ENCODE measurements around the gene NOD1.

The NOD1 gene

GRCh38 chr7:30470163-30470770, 8.3 kb downstream of the NOD1 start:
- no peak for DNase-seq

GRCh38 chr7:30469303-30469702, 9.3 kb downstream of the NOD1 start:
- DNase-seq = no peak

GRCh38 chr7:30468791-30469190, 9.8 kb downstream of the NOD1 start:
- no peak for DNase-seq

GRCh38 chr7:30468041-30468440, 10.5 kb downstream of the NOD1 start:
- DNase-seq = no peak

- no peak for DNase-seq
These were observed 11.3 kb downstream of the NOD1 start for GRCh38 chr7:30467271-30467670.

GRCh38 chr7:30466266-30466665, 12.3 kb downstream of the NOD1 start:
- no peak for DNase-seq

GRCh38 chr7:30465811-30466180, 12.8 kb downstream of the NOD1 start:
- no peak for DNase-seq

GRCh38 chr7:30465046-30465810, 13.4 kb downstream of the NOD1 start:
- no peak for DNase-seq

- DNase-seq = no peak
These were observed 14.3 kb downstream of the NOD1 start for GRCh38 chr7:30464231-30464671.

- no peak for DNase-seq
These were observed 15.0 kb downstream of the NOD1 start for GRCh38 chr7:30463405-30464145.

- DNase-seq = no peak
These were observed 16.4 kb downstream of the NOD1 start for GRCh38 chr7:30462179-30462578.

- no peak for DNase-seq
These were observed 18.3 kb downstream of the NOD1 start for GRCh38 chr7:30460246-30460633.

GRCh38 chr7:30459591-30460245, 18.9 kb downstream of the NOD1 start:
- DNase-seq = no peak

- DNase-seq = no peak
These were observed 20.3 kb downstream of the NOD1 start for GRCh38 chr7:30458311-30458710.

- DNase-seq = no peak
These were observed 24.7 kb downstream of the NOD1 start for GRCh38 chr7:30453921-30454320.

- no peak for DNase-seq
These were observed 25.6 kb downstream of the NOD1 start for GRCh38 chr7:30453016-30453415.

GRCh38 chr7:30452280-30452930, 26.2 kb downstream of the NOD1 start:
- no peak for DNase-seq

- no peak for DNase-seq
These were observed 26.9 kb downstream of the NOD1 start for GRCh38 chr7:30451539-30452279.

GRCh38 chr7:30450983-30451497, 27.5 kb downstream of the NOD1 start:
- no peak for DNase-seq

- no peak for DNase-seq
These were observed 28.2 kb downstream of the NOD1 start for GRCh38 chr7:30450240-30450982.

All from NCI-H748 treated with DMSO at 0.1 percent for 48 hours (cell line).